ENCODE measurements around the gene DMRTA2.

- TF ChIP-seq CTCF (IDR thresholded peaks at IDR 0.05; ENCODE audit: insufficient read depth, low read length) (no peak), POLR2AphosphoS5 (IDR thresholded peaks at IDR 0.05; ENCODE audit: low read depth) (no peak), GABPA (IDR thresholded peaks at IDR 0.05; ENCODE audit: low read depth) (no peak), REST (IDR thresholded peaks at IDR 0.05; ENCODE audit: insufficient replicate concordance, low read depth) (no peak), SPI1 (IDR thresholded peaks at IDR 0.05; ENCODE audit: borderline replicate concordance, low read depth) (no peak)
Measured at GRCh38 chr1:50454911-50455310, 31.7 kb upstream of the DMRTA2 start.
